GM23338 (cell line): ENCODE results near the gene SLC52A1.

Source experiments
- EZH2 ChIP-seq: fragments of 200-600 bp; sonication (generic); IDR thresholded peaks from one replicate; pipeline ENCODE4 v1.8.0; 2017; ENCODE audit warnings: antibody characterized with exemption, mild to moderate bottlenecking, low read depth; ENCODE audit not compliant: unreplicated experiment
- EZH2phosphoT487 ChIP-seq: fragments of 200-600 bp; sonication (generic); IDR thresholded peaks from one replicate; pipeline ENCODE4 v1.8.1; 2018; ENCODE audit warnings: antibody characterized with exemption; ENCODE audit not compliant: unreplicated experiment
- POLR2AphosphoS5 ChIP-seq: IDR thresholded peaks from 2 replicates; pipeline ENCODE4 v1.6.1; 2016; ENCODE audit warnings: antibody characterized with exemption, low read depth
- STAT1 ChIP-seq: IDR thresholded peaks from one replicate; pipeline ENCODE4 v1.6.1; 2016; ENCODE audit warnings: antibody characterized with exemption; ENCODE audit not compliant: unreplicated experiment
- ZNF114 ChIP-seq: fragments of 250-450 bp; sonication (Bioruptor Pico); IDR thresholded peaks from 2 replicates; pipeline ENCODE4 v1.5.0; 2020; ENCODE audit warnings: mild to moderate bottlenecking, moderate library complexity
- TF ChIP-seq, protein P1 (sequence below), 2 experiments: fragments of 200-600 bp in 1 of 2; sonication (generic) in 1 of 2; conservative IDR thresholded peaks; 2 replicates each; pipeline versions ENCODE4 v1.5.1 to v1.6.1; 2016 to 2017; ENCODE audit warnings: antibody characterized with exemption in 2 of 2, low read depth in 2 of 2, mild to moderate bottlenecking in 2 of 2, moderate library complexity in 1 of 2

DNA sequence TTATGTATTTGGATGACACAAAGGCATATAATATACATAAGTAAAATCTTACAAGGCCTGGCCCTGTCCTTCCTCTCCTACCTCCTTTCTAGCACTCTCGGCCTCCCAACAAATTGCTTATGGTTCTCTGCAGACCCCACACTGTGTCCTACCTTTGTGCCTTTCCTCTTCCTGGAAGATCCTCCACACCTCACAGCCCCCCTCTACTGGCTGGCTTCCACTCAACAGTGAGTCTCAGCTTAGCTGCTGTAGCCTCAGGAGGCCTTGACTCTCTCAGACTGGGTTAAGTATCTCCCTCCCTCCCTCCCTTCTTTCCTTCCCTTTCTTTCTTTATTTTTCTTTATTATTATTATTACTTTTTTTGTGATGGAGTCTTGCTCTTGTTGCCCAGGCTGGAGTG lies 8.3 kb upstream of the SLC52A1 start:
- TF ChIP-seq EZH2 (no peak), STAT1 (no peak), EZH2phosphoT487 (no peak), ZNF114 (CRISPR knock-in tag) (no peak), POLR2AphosphoS5 (no peak)
- TF ChIP-seq, protein P1, sequence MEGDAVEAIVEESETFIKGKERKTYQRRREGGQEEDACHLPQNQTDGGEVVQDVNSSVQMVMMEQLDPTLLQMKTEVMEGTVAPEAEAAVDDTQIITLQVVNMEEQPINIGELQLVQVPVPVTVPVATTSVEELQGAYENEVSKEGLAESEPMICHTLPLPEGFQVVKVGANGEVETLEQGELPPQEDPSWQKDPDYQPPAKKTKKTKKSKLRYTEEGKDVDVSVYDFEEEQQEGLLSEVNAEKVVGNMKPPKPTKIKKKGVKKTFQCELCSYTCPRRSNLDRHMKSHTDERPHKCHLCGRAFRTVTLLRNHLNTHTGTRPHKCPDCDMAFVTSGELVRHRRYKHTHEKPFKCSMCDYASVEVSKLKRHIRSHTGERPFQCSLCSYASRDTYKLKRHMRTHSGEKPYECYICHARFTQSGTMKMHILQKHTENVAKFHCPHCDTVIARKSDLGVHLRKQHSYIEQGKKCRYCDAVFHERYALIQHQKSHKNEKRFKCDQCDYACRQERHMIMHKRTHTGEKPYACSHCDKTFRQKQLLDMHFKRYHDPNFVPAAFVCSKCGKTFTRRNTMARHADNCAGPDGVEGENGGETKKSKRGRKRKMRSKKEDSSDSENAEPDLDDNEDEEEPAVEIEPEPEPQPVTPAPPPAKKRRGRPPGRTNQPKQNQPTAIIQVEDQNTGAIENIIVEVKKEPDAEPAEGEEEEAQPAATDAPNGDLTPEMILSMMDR (conservative IDR thresholded peaks at IDR 0.05; ENCODE audit: low read depth in 2 of 2): peak; percentile 24 to 61; a peak in 3 of 4 replicates
